Measurements from ENCODE around the gene EHBP1L1.

The EHBP1L1 gene

DNA sequence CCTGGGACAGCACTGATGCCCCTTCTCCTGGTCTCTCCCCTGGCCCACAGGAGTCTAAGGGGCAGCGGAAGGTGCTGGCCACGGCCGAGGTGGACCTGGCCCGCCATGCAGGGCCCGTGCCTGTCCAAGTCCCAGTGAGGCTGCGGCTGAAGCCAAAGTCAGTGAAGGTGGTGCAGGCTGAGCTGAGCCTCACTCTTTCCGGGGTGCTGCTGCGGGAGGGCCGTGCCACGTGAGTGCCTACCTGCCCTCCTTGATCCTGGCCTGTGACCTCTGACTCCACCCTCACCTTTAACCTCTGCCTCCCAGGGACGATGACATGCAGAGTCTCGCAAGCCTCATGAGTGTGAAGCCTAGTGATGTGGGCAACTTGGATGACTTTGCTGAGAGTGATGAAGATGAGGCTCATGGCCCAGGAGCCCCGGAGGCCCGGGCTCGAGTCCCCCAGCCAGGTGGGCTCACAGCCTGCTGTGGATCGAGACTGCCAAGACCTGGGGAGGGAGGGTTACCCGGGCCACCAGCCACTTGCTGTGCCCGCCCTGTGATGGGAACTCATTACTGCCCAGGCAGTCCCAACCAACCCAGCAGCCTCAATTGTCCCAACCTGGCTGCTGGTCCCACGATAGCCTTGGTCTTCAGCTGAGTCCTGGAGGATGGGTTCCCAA lies 4.3 kb downstream of the EHBP1L1 start:
- no peak for DNase-seq

DNA sequence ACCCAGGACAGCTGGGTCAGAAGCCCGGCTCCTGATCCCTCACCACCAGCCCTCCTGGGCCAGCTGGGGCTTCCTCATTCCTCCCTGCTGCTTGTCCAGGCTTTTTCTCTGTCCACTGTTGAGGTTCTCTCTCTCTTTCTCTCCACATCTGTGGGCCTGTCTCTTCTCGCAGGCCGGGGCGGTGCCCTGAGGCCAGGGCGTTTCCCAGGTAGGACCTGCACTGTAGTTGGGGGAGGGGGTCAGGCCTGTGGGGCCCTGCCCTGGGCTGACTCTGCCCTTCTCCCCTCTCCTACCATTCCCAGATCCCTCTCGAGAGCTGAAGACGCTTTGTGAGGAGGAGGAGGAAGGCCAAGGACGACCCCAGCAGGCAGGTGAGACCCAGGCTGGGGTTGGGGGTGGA lies 4.9 kb downstream of the EHBP1L1 start:
- DNase-seq, result no peak

DNA sequence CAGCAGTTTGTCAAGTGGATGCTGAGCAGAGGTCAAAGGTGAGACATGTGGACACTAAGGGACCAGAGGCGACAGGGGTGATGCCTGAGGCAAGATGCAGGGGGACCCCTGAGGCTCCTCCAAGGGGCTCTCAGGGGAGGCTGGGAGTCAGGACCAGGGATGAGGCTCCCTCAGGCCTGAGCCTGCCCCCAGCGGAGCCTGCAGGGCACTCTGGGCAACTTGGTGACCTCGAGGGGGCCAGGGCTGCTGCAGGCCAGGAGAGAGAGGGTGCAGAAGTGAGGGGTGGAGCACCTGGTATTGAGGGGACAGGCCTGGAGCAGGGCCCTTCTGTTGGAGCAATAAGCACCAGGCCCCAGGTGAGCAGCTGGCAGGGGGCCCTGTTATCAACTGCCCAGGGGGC lies 6.1 kb downstream of the EHBP1L1 start:
- no peak for DNase-seq

DNA sequence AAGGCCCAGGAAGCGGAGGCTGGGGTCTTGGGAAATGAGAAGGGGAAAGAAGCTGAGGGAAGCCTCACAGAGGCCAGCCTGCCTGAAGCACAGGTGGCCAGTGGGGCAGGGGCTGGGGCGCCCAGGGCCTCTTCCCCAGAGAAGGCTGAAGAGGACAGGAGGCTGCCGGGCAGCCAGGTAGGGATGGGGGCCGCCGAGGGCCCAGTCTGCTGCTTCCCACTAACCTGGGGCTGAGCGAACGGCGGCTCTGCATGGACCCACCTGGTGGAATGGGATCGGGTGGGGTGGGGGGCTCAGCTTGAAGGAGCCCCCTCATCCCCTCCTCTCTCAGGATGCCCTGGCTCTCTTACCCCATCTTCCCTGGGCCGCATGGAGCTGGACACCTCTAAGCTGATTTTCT lies 7.7 kb downstream of the EHBP1L1 start:
- no peak for DNase-seq

DNA sequence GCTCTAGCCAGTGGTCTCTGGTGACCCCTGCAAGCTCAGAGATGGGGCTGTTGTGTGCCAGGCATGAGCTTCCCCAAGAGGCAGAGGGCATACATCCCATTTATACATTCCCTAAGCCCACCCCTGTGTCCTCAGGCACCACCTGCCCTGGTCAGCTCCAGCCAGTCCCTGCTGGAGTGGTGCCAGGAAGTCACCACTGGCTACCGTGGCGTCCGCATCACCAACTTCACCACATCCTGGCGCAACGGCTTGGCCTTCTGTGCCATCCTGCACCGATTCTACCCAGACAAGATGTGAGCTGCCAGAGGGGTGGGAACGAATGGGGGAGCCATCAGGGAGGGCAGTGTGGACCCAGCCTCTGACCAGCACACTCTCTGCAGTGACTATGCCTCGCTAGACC lies 8.3 kb downstream of the EHBP1L1 start:
- DNase-seq, result no peak

DNA sequence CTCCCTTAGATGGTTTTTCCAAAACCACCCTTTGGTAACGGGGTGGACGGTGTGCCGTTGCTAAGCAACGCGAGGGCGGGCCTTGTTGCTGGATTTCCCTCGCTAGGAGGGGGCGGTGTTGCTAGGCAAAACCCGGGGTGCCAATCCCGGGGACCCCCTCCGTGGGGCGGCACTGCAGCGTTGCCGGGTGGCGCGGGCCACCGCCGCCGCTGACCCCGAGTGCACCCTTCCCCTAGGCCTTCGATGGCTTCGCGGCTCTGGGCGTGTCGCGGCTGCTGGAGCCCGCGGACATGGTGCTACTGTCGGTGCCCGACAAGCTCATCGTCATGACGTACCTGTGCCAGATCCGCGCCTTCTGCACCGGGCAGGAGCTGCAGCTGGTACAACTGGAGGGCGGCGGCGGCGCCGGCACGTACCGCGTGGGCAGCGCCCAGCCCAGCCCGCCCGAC lies 8.9 kb downstream of the EHBP1L1 start:
- DNase-seq, result no peak

DNA sequence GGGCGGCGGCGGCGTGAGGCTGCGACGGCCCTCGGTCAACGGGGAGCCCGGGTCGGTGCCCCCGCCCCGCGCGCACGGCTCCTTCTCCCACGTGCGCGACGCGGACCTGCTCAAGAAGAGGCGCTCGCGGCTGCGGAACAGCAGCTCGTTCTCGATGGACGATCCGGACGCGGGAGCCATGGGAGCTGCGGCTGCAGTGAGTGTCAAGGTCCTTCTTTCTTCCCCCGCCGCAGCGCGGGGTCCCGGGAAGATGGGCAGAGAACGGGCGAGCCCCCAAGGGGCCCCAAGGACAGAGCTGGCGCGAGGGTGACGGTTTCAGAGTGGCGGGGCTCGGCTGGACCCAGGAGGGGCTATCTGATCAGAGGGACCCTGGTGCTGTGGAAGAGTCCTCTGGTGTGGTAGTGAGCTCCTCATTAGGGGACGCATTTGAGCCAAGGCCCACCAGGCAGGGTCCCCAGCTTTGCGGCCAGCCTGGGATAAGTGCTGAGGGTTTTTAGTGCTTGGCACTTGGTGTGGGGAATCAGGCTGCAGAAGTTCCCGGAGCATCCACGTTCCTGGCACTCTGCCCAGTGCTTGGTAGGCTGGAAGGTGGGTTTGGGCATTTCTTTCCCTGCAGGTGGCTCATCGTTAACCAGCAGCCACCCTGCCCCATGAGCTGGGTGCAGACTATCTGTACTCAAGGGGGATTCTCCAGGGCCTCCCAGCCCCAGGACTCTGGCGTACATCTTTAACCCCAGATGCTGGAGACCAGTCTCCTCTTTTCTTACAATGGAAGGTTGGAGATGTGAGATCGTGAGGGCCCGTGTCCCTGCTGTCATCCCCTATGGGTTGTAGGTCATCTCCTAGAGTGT lies 9.8 kb downstream of the EHBP1L1 start:
- no peak for DNase-seq

DNA sequence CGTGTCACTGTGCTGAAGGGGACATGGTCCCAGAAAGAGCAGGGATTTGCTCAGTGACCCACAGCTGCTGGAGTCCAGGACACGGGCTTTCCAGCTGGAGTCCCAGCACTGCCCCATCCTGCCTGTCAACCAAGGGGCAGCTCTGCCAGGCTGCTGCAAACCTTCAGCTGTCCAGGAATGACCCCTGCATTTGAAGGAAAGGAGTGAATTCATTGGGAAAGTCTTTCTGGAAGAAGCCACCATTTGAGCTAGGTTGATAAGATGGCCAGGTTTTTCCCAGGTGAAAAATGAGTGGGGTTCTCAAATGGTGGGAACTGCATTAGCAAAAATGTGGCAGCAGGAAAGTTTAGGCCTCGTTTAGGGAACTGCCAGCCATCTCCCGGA lies 10.4 kb downstream of the EHBP1L1 start:
- DNase-seq, result no peak

DNA sequence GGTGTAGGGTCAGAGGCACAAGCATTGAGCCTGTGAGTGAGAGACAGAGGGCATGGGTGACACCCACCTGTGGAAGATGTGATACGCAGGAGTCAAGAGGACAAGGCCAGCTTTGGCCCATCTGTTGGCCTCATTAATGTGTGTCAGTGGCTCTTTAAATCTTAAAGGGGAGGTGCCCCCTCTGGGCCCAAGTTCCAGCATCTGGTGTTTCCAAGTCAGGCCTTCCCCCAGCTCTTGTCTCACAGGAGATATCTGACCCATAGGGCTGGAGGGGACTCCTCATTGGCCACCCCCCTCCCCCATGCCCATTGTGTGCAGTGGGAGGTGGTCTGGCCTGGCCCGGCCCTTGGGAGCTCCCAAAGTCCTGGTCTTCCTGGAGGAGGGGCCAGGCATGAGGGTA lies 10.8 kb downstream of the EHBP1L1 start:
- no peak for DNase-seq

DNA sequence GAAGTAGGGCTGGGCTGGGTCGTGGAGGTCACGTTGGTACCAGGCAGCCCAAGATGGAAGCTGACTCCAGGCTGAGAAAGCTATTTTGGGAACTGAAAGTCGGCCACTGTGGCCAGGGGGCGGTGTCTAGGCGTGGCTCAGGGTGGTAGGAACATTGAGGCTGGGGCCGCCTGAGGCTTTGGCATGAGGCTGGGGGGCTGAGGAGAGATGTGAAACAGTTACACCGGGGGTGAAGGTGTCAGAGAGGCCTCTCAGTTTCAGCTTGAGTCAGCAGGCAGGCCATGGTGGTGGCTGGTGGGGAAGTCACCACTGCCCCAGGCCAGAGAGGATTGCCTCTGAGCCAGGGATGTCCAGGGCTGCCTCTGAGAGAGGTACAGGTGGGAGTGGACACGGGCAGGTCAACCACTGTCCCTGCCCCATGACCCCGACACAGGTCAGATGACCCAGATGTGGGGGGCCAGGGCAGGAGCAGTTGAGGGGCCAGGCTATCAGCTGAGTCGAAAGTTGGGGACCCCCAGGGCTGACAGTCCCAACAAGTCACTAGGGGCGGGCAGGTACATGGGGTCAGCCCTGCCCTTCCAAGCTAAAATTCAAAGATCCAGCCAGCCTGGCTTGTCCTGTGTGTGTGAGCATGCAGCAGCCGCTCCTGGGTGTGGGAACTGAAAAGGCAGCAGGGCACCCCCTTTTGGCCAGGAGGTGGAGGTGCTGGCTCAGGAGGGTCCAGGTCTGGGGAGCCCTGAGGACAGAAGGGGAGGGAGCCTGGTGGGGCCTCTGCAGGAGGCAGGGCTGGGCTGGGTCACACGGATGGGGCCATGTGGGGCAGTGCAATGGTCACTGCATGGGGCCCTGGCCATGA lies 12.6 kb downstream of the EHBP1L1 start:
- no peak for DNase-seq

DNA sequence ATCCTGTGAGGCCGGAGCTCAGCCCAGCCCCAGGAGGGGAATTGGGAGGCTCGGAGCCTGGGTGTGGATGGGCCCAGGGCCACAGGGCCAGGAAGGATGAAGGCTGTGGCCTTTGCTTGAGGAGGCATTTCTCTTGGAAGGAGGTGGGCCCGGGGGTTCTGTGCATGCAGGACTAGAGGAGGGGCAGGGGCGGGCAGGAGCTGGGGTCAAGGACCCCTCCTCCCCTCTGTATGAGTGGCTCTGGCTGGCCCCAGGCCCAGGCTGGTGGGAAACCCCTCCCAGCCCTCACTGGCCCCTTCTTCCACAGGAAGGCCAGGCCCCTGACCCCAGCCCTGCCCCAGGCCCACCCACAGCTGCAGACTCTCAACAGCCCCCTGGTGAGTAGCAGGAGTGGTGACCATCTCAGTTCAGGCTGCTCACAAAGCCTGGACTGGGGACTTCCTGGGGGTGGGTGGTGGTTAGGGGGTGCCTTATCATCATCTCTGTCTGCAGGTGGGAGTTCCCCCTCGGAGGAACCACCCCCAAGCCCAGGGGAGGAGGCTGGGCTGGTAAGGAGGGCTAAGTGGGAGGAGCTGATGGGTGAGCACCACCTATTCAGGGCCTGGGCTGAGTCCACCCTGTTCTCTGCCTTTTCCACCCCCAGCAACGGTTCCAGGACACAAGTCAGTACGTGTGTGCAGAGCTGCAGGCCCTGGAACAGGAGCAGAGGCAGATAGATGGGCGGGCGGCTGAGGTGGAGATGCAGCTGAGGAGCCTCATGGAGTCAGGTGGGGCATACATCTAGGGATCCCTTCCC lies 13.8 kb downstream of the EHBP1L1 start:
- no peak for DNase-seq

DNA sequence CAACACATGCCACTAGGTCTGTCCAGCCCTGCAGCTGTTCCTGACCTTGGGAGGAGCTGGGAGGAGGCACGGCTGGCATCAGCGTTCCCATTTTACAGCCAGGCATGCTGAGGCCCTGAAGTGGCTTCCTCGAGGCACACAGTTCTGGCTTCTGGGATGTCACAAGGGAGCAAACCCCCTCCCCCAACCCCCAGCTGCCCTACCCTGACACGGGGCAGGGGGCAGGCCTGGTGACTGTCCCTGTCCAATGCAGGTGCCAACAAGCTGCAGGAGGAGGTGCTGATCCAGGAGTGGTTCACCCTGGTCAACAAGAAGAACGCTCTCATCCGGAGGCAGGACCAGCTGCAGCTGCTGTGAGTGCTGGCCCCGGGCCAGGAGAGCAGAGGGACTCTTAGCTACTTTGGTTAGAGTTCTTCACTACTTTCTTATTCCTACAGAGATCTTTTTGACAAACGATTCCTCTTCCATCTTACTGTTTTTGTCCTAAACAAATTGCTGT lies 14.4 kb downstream of the EHBP1L1 start:
- peak; percentile 83 for DNase-seq

DNA sequence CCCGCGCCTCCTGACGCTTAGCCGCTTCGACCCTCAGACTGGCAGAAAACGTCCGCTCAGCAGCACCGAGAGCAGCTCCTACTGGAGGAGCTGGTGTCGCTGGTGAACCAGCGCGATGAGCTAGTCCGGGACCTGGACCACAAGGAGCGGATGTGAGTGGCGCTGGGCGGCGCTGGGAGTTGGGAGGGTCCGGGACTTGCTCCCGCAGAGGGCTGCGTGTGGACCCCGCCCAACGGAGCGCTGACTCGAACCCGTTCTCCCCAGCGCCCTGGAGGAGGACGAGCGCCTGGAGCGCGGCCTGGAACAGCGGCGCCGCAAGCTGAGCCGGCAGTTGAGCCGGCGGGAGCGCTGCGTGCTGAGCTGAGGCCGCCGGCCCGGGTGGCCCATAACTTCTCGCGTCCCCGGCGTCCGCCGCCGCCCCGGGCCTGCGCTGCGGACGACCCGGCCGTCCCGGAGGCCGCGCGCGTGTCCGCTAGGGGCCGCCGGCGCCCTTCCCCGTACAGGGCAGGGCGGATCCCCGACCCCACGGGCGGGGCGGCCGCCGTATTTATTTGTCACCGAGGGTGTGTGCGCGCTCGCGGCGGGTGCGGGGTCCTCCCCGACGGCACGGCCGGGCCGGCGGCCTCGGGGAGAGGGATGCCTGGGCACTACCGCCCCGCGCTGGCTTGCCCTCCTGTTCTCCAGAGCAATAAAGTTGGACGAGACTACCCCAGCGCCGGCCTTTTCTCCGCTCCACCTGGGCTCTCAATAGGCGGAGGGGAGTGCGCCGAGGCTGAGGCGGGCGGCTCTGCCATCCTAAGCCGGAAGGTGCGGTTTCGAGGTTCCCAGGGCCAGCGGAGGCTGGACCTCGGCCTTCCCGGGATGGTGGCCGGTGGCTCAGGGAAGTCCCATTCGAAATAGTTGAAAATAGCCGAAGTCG lies 16.3 kb downstream of the EHBP1L1 start:
- DNase-seq, result no peak

DNA sequence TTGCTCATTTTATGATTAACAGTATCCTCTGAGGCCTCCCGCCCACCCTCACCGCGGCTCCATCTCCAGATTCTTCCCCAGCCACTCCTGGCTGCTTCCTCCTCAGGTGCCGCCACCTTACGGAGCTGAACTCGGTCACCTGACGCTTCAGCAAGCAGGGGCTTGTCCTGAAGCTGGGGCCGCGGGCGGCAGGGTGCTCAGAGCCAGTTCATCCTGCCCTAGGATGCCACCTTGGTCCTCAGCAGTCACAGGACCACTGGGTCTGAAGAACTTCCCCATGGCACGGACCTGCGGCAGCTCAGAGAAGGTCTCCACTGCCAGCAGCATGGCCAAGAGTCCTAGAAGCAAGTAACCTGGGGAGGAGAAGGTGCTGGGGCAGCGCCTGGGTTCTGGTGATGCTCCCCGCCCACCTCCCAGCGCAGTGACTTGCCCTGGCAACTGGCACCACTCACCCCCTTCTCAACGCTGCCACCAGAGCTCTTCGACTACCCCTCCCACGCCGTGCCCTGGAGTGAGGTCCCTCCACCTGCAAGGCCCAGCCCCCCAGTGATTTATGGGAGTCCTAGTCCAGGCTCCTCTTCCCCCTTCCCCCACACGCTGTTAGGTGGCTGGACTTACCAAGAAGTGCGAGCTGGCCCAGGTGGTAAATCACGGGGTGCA lies 17.1 kb downstream of the EHBP1L1 start:
- peak; percentile 75 for DNase-seq

DNA sequence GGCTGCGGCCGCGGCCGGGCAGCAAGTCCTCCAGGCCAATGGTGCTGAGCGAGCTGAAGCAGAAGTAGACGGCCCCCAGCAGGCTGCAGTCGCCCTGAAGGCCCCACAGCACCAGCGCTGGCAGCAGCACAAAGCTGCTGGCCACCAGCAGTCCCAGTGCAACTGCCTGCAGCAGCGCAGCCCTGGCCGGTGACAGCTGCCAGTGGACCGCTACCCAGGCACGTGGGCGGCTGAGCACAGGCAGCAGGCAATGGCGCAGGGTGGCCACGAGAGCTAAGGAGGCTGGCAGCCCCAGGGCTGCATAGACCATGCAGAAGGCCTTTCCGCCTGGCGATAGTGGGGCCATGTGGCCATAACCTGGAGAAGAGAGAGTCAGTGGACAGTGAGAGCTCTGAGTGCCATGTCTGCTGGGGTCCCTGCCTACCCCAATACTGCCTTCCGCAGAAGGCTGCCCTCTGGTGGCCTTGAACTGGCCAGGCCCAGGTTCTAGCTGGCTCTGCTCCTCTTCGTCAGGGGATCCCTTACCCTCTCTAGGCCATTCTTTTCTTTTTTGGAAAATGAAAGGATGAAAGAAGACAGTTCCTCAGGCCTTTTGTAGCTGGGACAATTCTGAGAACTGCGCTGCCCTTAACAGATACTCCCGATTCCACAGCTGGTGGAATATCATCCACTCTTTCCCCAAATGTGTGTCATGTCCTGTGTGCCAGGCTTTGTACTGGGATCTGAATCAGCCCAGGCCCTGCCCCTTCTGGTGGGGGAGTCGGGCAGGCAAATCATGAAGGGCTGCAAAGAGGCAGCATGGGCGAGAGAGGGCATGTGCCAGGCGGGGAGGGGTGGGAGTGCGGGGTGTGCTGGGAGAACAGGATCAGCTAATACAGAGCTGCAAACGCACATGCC lies 17.9 kb downstream of the EHBP1L1 start:
- no peak for DNase-seq

DNA sequence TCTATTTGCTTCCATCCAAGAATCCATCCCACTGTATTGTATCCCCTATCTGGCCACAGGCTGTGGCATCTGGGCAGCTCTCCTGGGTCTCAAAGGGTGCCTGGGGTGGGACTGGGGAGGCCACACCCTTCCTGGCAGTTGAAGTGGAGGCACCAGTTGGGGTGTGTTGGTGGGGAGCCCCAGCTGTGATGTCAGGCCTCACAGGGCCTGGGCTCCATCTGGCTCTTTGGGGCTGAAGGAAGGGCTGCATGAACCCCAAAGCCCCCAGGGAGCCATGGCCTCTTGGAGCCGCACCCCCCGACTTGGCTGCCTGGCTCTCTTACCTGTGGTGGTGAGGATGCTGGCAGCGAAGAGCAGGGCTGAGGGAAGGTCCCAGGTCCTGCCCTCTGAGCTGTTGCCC lies 19.3 kb downstream of the EHBP1L1 start:
- no peak for DNase-seq

DNA sequence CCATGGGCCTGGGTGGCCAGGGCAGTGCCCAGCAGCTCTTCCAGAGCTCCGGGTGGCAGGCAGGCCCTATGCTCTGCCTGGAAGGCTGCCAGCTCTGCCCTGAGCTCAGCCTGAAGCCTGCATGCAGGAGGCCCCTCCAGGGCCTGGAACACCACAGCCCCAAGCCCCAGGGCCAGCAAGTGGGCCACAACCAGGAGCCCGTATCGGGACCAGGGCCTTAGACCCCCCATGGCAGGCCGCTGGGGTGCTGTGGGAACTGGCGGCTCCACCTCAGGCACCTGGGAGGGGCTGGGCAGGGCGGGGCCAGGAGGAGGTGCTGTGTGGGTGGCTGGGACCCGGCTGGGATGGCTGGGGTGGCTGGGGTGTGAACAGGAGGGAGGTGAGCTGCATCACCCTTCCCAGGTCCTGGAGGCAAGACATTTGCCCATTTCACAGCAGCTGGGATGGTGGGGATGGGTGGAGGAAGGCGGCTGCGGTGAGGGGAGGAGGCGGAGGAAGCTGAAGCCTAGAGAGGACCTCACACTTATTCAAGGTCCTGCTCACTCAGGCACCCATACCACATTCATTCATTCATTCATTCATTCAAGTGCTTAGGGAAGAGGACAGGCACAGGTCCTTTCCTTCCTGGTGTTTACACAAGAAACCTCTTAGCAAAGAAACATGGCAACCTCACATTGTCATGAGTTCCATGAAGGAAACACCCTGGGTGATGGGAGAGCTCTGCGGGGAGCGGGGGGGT lies 19.9 kb downstream of the EHBP1L1 start, which contains the start of gene KCNK7:
KCNK7 (minus strand) TSS at position 258 of the 739 bp plus-strand sequence; CDS start at position 230, 28 bp downstream.
- no peak for DNase-seq

DNA sequence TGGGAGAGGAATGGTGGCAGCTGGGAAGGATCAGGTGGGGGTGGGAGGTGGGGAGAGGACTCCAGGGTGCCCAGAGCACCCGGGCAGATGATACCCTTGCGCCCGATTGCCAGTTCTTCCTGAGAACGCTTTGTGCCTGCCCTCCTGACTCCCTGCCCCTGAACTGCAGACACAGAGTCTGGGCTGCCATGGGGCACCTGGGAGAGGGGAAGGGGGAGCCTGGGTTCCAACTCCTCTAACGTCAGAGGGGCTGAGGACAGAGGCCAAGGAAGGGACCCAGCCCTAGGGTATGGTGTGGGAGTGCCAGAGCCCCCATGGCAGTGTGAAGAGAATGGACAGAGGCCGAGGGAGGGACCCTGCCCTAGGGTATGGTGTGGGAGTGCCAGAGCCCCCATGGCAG lies 20.7 kb downstream of the EHBP1L1 start:
- DNase-seq, result no peak

DNA sequence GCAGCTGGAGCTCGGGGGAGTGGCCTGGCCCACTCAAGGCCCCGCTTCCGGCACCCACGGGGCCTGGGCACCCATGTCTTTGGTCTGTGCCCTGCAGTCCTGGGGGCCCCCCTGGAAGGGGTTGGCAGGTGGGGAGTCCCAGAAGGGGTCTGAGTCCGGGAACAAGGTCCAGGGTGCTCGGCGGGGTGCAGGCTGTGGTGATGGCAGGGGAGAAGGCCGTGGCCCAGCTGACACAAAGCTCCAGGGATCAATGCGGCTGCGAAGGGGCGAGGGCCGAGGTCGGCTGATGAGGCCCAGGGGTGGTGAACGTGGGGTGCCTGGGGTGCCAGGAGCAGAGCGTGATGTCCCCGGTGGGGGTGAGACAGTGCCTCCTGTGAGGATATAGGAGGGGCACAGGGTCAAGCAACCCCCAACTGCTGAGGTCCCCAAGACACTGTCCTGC lies 22.4 kb downstream of the EHBP1L1 start:
- no peak for DNase-seq

Data from DMS79 (cell line).